GM20431 (cell line): ENCODE data around the gene SOX13.

Experiments
- in situ Hi-C: fragments of 300-500 bp; cut with MseI, MboI; formaldehyde crosslinking; loops from one replicate; pipeline ENCODE4 v1.15.0; 2020; ENCODE audit warnings: low sequenced_read_pairs; ENCODE audit not compliant: unreplicated experiment

The SOX13 gene

DNA sequence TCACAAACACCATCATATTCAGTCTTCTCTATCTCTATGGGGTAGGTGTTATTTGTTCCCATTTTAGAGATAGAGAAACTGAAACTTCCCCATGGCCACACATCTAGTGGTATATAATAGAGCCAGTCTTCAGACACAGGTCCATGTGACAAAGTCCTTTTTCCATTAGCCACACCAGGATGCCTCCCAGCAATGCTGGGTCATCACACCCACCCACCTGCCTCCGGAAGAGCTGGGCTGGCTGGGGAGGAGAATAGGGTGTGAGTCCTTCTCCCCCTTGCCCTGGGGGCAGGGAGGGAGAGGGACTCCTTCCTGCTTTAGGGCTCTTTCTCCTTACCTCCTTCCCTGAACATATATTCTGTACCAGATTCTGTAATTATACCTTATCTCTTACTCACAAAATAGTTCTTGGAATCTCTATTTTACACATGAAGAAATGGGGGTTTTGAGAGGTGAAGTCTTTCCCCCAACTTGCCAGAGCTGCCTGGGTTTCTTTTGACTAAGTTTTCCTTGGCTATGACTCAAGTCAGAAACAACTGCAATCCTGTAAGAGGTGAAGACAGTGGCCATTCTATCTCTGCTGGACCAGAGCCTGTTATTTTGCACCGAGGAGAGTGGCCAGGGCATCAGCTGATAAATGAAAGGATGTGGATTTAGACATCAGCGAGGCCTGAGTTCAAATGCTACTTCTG is 30.0 kb downstream of the SOX13 start:
- in situ Hi-C loops = no loop called here

DNA sequence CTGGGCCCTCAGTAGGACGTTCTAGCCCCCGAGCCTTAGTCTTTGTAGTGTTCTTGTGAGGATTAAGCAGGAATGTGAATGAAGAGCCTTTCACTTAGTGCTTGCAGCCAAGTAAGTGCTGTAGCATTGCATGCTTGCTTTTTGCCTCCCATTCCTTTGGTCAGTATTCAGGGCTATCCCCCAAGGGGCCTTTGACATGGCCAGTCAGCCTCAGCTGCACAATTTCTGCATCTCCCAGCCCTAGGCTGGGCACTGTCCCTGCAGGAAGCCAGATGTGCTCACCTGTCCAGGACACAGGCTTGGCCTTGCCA is 30.5 kb downstream of the SOX13 start:
- in situ Hi-C loops = no loop called here

DNA sequence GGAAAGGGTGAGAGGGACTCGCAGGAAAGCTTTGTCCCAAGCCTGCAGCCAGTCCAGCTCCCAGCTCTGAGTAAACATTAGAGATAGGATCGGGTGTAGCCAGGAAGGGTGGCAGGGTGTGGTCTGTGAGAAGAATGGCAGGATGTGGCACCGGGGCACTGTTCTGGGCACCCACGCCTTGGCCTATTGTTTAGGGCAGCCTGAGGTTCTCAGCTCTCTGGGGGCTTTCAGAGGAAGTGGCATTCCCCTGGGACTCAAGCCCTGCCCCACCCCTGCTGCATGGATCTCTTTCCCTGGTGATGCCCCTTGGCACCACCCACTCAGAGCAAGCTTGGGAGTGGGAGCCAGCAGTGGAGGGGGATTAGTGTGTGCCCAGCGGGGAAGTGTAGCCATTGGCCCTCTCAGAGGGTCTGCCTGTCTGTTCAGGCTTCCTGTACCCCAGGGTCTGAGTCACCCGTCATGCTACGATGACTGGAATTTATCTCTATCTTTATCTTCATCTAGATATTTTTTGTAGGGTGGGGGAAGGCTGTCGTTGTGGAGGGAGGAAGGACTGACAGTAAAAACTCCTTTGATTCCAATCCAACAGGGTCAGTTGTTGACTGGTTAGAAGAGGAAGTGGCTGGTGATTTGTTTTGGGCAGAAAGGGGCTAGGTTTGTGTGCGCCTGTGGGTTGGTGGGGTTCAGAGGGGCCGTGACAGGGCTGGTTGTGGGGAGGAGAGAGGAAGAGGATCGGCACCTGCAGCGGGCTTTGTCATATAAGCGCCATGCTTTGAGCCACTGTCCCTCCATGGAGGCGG is 31.6 kb downstream of the SOX13 start:
- in situ Hi-C loops = no loop called here

DNA sequence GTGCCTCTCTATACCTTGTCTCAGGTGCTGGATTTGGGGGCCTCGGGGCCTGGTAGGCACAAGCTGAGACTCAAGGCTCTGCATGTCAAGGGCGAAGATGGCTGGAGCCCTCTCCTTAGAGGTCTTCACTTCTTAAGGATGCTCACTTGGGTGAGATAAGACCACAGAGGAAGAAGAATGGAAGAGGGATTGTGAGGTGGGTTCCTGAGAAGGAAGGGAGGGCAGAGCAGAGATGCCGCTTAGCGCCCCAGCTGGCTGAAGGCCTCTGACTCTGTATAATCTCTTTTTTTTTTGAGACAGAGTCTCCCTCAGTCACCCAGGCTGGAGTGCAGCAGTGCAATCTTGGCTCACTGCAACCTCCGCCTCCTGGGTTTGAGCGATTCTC is 32.2 kb downstream of the SOX13 start:
- in situ Hi-C loops = no loop called here

DNA sequence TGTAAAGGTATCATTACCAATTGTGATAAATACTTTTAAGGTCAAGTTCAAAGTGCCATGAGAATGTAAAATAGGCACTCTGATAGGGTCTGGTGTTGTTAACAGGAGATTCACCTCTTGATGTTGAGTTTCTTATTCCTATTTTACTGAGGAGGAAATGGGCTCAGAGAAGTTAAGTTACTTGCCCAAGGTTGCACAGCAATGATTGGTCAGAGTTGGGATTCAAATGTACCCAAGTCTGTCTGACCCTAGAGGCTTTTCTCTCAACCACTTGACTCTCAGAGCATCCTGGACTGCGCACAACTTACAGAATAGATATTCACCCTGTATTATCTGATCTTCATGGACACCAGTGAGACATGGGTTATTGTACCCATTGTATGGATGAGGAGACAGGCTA is 33.9 kb downstream of the SOX13 start:
- in situ Hi-C loops = no loop called here

DNA sequence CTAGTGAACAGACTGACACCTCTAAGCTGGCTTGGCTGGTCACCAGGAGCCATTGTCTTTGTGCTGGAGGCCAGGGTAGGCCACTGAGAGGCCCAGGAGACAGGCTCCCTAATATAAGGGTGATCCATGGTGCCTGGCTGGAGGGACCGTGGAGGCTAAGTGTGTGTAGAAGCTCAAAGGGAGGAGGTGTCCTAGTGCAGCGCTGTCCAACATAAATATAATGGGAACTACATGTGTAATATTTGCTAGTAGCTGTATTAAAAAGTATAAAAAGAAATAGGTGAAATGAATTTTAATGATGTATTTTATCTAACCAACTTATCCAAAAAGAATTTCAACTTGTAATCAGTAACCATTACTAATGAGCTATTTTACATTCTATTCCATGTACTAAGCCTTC is 35.0 kb downstream of the SOX13 start:
- in situ Hi-C loops = no loop called here

DNA sequence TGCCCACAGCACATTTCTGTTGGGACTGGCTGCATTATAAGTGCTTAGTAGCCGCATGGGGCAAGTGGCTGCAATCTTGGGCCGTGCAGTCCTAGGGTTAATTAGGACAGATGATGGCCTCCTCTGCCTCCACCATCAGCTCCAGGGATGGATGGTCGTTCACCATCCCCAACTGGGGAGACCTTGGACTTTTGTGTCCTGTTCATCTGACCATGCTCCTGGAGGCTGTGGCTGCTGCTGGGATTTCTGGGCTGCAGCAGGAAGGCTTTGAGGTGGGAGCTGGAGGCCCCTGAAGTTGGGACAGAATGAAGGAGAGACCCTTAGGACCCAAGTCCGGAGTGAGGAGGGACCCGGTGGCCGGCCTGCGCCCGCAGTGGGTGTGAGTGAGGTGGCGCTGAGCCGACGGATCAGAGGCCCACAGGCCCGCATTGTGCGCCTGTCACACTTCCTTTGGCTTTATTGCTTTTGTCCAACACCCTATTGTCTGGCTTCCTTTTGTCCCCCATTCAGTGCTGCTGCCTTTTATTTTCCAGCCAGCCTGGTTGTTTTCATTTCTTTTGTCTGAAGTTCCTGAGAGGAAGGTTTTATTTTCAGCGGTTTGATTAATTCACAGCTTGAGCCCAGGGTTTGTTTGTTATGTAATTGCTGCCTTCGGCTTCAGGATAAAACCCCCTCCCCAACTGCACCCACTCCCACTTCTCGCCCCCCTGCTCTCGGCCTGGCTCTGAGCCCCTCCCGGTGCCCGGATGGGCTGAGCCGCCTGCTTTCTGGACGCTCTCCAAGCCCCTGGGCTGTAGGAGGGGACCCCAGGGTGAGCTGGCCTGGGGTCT is 35.6 kb downstream of the SOX13 start:
- in situ Hi-C loops = no loop called here

DNA sequence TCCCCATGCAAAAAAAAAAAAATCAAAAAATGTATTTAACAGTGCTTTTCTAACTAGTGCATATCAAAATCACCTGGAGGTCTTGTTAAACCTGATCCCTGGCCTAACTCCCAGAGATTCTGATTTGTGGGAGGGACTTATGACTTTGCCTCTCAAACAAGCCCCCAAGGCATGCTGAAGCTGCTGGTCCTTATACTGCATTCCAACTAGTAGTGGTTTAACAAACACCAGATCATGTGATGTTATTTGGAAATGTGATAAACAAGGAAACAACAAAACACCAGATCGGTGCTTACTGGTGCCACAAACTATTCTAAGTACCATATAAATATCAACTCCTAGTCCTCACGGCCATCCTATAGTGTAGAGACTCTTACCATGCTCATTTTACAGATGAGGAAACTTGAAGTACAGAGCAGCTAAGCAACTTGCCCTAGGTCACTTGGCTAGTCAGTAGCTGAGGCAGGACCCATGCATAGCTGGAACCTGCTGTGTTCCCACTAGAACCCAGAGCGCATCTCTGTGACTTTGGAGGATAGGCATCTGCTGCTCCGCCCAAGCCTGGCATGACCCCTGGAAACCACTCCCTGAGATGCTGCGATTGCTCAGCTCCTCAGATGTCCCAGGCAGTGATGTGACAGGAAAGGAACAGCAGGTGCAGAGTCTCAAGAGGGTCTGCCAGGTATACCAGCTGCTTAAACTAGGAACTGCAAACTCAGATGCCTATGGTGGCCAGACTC is 38.1 kb downstream of the SOX13 start:
- in situ Hi-C loops = no loop called here

DNA sequence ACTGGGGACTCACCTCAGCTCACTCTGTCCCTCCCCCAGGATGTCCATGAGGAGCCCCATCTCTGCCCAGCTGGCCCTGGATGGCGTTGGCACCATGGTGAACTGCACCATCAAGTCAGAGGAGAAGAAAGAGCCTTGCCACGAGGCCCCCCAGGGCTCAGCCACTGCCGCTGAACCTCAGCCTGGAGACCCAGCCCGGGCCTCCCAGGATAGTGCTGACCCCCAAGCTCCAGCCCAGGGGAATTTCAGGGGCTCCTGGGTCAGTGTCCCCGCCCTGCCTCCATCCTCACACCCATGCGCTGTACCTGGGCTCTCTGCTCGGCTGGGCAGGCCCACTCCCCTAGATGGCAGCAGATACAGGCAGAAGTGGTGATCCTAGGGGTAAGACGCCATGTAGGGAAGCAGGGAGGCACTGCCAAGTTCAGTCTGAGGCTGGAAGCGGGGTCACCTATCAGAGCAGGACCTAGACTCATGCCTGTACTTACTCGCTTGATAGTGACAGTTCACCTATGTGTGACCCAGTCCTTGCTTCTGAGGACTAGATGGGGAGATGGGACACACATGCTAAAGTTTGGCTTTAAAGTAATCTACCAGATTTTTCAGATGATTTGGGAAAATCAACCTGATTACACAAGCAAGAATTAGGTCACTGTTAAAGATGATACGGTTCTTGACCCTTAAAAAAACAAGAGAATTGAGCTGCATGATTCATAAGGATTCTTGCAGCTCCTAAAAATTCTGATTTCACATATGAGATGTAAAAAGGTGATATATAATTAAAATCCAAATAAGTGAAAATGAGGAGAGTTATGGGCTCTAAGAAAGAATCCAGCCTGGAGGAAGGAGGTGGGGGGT is 40.2 kb downstream of the SOX13 start:
- in situ Hi-C loops = no loop called here

DNA sequence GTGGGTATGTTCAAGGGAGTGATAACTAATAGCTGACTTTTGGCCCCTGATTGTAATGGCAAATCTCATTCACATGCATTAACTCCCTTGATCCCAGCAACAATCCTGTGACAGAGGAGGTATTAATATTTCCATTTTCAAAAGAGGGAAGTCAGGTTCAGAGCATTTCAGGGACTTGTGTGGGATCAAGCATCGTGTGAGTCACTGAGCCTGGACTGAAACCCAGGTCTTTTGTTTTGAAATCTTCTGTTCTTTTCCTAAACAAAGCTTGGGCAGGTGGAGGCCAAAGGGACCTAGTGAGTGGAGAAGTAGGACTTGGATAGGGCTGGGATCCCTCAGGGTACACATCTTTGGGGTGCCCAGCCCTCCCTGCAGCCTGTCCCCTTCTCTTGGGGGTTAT is 41.0 kb downstream of the SOX13 start:
- in situ Hi-C loops = no loop called here

DNA sequence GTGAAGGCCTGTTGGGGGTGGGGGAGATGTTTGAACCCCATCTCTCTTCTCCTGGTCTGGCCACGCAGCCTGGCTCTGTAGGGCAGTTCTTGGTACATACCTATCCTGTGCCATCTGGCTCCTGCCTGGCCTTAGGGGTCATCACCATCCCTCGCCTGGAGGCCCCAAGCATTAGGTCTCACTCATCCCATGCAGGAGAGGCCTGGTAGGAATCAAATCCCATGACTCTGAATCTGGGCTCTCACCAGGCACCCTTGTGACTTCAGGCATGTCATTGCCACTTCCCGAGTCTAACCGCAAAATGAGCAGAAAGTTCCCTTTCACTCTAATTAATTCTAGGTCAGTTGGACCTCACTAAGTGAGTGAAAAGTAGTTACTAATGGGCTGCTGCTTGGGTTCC is 41.7 kb downstream of the SOX13 start:
- in situ Hi-C loops = no loop called here

DNA sequence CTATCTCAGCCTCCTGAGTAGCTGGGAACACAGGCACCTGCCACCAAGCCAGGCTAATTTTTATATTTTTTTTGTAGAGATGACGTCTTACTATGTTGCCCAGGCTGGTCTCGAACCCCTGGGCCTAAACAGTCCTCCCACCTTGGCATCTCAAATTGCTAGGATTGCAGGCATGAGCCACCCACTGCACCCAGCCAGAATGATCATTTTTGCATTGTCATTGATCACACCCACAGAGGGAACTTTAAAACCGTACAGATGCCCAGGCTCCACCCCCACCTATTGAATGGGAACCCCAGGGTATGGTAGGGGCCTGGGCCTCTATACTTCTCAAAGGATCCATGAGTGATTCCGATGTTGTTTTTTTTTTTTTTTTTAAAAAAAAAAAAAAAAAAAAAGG is 42.2 kb downstream of the SOX13 start:
- in situ Hi-C loops = no loop called here

DNA sequence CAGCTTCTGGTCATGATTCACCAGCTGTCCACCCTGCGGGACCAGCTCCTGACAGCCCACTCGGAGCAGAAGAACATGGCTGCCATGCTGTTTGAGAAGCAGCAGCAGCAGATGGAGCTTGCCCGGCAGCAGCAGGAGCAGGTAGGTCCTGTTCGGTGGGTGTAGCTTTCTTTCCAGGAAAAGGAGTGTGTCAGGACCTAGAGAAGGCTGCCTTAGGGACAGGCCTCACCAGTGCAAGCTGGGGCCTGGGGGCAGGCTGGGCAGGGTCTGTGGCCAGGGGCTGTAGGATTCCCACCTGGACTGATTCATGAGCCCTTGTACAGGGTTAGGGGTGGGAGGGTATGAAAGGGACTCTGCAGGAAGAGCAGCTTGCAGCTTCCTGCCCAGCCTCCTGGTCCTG is 43.6 kb downstream of the SOX13 start:
- in situ Hi-C loops = no loop called here

DNA sequence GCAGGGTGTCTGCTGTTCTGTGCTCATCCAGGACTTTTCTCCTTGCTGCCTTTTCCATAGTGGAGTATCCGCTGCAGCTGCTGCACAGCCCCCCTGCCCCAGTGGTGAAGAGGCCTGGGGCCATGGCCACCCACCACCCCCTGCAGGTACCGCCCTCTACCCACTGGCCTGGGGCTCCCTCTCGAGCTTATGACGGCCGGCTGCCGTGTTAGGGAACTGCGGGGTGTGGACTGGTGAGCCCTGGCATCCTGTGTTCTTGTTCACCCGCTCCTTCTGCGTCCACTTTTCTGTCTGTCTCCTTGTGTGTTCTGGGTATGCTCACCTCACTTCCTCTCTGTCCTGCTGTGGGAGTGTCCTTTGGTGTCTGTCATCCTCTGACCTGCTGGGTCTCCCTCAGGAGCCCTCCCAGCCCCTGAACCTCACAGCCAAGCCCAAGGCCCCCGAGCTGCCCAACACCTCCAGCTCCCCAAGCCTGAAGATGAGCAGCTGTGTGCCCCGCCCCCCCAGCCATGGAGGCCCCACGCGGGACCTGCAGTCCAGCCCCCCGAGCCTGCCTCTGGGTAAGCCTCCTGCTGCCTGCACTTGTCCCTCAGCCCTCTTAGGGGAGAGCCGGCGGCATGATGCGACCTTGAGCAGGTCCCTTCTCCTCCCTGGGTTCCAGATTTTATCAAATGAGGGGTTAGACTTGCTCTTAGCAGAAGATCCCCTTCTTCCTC is 49.1 kb downstream of the SOX13 start:
- in situ Hi-C loops = loop anchor here (10.0 kb wide), 1 partner anchor 257 kb away; the partner anchor contains the start of gene SNRPE

DNA sequence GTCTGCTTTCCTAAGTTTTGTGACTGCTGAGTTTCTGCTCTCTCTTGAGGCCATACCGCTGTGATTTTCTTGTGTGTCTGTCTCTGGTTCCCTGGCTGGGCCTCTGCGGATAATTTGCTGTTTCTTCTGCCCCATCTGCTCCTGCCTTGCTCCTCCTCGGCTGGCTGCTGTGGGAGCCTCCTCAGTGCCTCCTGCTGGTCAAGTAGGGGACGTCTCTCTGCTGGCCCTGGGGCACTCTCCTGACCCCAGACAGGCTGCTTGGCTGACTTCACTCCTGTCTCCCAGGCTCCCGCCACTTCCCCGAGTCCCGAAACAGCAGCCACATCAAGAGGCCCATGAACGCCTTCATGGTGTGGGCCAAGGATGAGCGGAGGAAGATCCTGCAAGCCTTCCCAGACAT is 50.5 kb downstream of the SOX13 start:
- in situ Hi-C loops = loop anchor here (10.0 kb wide), 1 partner anchor 259 kb away; the partner anchor contains the start of gene SNRPE

DNA sequence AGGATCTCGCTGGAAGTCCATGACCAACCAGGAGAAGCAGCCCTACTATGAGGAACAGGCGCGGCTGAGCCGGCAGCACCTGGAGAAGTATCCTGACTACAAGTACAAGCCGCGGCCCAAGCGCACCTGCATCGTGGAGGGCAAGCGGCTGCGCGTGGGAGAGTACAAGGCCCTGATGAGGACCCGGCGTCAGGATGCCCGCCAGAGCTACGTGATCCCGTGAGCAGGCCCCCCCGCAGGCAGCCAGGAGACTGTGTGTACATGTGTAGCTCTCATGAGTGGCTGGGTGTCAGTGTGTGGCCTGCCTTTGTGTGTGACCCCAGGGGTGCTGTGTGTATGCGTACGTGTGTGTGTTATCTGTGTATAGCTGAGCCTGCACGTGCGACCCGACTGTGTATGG is 51.7 kb downstream of the SOX13 start:
- in situ Hi-C loops = loop anchor here (10.0 kb wide), 1 partner anchor 260 kb away; the partner anchor contains the start of gene SNRPE

DNA sequence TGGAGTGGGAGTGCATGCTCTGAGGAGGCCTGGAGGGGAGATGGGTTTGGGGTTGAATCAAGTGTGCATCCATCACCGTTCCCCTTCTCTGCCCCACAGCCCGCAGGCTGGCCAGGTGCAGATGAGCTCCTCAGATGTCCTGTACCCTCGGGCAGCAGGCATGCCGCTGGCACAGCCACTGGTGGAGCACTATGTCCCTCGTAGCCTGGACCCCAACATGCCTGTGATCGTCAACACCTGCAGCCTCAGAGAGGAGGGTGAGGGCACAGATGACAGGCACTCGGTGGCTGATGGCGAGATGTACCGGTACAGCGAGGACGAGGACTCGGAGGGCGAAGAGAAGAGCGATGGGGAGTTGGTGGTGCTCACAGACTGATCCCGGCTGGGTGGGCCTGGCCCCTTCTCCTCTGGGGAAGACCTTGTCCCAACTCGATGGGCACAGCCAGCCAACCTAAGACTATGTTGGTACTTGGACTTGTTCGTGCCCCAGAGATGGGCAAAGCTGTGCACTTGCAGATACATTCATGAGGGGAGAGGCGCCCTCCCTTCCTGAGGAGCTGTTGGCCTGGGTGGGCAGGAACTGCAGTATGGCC is 52.9 kb downstream of the SOX13 start:
- in situ Hi-C loops = loop anchor here (10.0 kb wide), 1 partner anchor 261 kb away; the partner anchor contains the start of gene SNRPE

DNA sequence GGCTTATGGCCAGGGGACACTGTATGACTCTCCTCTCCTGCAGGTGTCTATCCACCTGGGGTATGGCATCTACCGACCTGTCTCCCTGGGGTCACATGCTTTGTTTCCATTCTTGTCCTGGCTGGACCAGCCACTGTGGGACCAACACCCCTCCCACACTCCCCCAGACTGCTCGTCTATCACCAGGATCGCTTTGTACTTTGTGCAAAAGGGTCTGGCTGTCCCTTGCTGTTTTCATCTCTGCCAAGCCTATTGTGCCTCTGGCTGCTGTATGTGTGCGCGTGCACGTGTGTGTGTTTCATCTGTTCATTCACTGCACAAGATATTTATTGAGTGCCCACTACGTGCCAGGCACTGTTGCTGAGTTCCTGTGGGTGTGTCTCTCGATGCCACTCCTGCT is 53.5 kb downstream of the SOX13 start:
- in situ Hi-C loops = loop anchor here (10.0 kb wide), 1 partner anchor 262 kb away; the partner anchor contains the start of gene SNRPE
